GM19468 (cell line): ENCODE results near the gene PSMD1.
"Not testable (repeated sequence)": the region's sequence is repeated elsewhere in the genome, so short reads cannot be mapped to it uniquely, and the experiment has no call there.

Source experiments
- ATAC-seq: cut with Tn5 transposase; IDR thresholded peaks from one replicate; pipeline ENCODE4 v1.9.1; 2021; ENCODE audit warnings: mild to moderate bottlenecking, moderate library complexity, moderate number of reproducible peaks; ENCODE audit not compliant: unreplicated experiment; ENCODE audit errors: extremely low read depth

PSMD1 gene

DNA sequence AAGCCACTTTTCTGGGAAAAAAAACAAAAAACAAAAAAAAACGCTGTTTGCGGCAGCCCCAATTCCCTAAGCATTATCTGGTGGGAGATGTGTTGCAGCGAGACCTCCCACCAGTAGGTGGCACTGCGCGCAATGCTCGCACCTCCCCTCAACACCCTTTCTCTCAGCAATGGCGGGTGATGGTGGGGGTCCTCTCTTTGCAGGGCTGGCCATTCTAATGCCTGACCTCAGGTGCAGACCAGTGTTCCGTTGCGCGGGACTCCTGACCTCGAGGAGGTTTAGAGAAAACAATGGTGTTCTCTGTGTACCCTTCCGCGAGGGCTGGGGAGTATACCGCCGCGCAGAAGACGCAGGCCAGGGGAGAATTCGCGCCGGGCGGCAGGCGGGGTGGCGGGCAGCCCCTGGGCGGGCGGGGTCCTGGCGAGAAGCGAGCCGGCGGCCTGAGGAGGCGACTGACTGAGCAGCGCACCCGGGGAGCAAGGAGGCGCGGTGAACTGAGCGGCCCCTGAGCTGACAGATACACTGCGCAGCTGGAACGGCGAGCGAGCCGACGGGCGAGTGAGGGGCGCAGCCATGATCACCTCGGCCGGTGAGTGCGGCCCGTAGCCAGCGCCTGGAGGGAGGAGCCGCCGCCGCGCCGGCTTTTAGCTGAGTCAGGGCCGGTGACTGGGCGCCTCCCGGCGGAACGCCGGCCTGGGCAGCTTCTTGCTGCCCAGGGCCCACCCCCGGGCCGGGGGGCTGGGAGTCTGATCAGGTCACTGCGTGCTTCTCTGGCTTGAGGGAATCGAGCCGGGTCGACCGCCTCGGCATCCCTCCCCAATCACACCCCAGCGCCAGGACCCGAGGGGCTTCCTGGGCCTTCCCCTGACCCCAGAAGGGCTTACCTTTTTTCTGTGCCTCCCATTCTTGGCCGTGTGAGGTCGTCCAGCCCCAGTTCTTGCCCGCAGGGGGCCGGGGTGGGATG, at the start of gene PSMD1:
PSMD1 (plus strand) TSS at position 415 of the 964 bp plus-strand sequence; CDS start at position 574, 159 bp downstream.
- peak; percentile 49 for ATAC-seq

DNA sequence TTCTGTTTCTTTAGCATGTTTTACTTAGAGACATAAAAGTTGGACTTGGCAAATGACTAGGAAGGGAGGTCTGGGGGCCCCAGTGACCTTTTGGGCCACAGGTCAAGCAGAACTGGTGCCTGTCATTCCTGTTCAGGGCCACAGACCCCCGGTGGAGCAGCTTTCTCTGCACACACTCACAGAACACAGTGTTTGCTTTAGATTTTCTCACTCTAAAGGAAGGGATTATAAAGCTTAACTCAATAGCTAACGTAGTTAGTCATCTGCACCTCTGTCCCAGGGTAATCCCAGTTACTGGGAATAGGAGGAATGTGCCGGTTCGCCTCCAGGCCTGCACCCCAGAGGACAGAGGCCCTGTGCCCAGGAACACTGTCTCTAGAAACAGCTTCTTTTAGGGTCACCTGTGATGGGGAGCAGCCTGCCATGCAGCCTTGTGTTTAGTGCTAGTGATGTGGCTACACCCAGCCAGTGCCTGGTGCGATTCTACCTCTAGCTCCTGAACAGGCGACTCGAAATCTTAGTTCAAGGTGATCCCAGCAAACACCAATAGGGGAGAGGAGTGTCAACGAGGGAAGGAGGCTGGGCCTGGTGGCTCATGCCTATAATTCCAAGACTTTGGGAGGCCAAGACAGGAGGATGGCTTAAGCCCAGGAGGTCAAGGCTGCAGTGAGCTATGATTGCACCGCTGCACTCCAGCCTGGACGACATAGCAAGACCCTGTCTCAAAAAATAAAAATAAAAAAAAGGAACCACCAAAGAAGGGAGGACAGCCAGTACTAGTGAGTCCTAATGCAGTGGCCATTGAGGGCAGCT, 49.2 kb upstream of the PSMD1 start:
- no peak for ATAC-seq

DNA sequence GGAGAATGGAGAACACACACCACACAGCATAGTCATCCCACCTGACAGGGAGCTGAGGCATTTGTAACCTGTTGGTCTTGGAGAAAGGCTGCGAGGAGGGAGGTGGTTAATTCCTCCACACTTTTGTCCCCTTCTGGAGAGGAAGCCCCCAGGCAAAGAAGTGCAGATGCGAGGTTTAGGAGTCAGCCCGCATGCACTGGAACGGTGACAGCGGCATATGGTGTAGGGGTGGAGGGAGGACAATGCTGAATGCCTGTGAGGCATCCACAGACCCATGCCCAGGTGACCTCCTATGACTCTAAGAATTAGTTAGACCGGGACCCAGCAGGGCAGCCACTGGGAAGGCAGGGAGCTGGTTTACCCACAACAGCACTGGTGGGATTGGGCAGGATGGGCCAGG, 48.5 kb upstream of the PSMD1 start:
- no peak for ATAC-seq

DNA sequence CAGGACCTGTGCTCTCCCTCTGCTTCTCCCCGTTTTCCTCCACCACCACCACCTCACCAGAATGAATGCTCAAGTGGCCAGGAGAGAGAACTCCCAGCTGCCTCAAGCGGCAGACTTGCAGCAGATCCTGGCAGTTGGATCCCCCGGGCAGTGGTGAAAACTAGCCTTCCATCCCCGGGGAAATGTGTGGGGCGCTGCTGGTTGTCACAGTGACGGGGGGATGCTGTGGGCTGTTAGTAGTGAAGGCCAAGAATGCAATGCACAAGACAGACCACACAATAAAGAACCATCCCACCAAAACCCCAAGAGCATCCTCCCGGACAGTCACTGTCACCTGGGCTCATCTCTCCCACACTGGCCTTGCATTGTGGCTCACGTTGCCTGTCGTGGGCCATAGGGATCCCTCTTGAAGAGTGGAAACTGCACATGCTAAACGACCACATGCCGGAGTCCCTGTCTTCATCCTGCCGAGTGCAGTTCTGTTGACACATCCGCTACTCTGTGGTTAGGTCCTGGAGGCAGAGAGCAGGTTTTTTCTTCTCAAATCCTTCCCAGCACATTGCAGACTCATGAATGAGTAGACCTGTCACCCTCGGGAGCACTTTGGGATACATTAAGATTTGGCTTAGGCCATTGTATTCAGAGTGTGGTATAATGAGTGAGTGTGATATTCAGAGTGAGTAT, 47.3 kb upstream of the PSMD1 start:
- no peak for ATAC-seq

DNA sequence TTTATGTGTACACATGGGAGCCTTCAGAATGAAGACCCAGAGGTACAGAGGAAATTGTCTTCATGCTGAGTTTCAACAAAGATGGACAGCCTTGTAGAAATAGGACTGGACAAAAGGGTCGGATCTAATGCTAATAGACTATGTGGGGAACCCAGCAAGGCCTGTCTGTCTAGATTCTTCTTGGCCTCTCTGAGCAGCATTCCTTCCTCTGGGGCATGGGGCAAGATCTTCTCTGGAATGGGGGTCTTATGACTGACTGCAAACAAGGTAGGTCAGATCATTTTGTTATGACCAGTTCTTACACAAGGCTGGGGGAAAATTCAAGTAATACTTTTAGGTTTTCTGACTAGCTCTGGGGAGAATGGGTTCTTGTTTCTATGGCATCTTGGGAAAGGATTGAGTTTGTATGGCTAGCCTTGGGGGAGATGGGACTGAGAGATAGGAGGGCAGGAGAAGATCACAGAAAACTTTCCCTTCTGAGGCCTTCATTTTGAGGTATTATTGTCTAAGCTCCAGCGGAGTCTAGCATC, 46.4 kb upstream of the PSMD1 start:
- no peak for ATAC-seq

DNA sequence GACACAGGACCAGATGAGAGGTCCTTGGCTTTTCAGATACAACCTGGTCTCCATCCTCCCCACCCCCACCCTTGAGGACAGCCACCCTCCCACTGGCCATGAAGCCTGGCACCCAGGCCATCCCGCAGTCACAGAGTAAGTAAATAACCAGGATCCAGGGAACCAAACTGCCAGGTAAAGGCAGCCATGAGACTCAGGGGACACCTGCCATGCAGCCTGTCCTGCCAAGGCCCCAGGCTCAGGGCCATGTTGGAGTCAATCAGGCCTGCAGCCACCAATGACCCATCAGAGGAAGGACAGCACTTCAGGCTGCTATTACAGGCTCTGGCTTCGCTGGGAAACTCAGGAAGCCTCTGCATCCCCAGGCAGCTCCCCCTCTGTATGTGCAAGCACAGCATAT, 45.1 kb upstream of the PSMD1 start:
- ATAC-seq, result no peak

DNA sequence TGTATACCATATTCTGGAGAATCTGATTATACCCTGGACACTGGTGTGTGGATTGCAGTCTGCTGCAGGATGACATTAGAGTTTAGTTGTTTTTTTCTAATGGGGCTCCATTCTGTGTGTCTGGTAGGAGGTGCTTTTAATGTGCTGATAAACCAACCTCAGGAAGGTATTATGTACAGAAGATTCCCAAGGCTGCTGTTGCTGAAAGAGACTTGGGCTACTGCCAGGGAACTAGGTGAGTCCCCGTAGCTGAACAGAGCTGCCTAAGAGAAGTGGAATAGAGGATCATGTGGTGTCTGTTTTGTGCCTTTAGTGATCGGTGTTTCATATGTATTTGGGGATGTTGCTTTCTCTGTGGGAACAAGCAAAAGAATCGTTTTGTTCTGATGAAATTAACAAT, 44.2 kb upstream of the PSMD1 start:
- ATAC-seq, result no peak

DNA sequence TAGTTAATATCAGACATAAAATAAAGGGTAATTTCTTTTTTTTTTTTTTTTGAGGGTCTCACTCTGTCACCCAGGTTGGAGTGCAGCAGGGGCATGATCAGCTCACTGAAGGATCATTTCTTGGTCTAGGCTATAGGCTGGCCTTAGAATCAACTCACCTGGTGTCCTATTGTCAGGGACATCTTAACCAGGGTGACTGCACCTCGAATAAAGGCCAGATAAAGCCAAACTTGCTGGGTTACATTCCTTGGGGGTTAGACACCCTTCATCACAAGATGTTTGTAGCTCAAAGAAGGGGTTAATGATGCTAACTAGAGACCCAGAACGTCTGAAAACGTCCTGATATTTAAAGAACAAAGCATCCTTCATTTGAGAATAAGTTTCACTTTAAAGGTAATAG, 42.8 kb upstream of the PSMD1 start:
- no peak for ATAC-seq

DNA sequence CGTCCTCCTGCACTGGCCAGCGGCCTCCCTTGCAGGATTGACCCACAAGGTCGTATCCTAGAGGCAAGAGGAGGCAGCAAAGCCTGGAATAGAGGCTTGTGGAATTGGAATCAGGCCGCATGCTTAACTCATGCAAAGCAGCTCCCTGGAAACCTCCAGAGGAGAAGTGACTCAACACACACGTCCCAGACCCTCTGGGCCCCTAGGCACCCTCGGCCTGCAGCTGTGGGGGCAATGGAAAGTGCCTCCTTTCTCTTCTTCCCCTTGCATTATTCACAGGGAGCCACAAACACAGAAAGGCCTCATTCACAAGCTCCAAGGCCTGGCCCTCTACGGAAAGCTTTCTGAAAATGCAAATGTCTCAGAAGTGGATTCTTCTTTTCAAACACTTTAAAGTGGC, 41.2 kb upstream of the PSMD1 start:
- ATAC-seq, result no peak

DNA sequence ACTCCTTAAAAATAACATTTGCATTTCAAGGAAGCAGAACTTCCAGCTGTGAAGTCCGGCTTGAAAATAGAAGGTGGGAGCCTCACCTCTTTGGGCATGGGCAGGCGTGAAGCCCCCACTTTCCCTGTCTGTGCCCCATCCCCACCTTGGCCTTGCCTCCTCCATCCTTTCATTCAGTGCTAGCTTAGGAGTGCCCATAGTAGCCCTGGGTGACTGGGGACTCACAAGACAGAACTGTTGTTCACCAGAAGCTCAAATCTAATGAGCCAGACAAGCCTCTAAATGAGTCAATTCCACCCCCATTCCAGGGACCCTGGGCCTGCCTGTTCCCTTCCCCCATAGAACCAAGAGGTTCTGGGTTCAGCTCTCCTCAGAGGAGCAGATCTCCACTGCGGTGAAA, 40.7 kb upstream of the PSMD1 start:
- ATAC-seq, result no peak

DNA sequence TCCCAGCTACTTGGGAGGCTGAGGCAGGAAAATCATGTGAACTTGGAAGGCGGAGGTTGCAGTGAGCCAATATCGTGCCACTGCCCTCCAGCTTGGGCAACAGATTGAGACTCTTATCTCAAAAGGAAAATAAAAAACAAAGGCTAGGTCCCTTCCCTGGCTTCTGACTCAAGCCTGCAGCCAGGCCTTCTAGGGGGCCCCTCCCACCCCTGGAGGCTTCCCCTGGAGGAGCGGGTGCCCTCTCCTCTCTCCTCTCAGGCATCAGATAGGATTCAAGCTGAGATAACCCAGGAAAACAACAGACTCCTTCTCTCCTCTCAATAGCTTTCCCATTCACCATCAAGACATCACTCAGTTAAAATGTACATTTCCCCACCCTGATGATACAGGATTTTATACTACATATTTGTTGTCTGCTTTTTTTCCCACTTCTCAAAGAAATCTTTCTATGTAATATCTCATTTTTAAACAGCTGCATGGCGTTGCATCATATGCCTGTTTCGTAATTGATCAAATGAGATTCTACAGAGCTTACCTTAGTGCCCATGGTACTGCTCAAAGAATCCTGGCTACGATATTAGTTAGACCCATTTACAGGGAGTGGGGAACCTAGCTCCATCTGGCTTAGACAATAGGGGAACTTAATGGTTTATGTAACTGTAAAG, 40.0 kb upstream of the PSMD1 start:
- ATAC-seq, result no peak

DNA sequence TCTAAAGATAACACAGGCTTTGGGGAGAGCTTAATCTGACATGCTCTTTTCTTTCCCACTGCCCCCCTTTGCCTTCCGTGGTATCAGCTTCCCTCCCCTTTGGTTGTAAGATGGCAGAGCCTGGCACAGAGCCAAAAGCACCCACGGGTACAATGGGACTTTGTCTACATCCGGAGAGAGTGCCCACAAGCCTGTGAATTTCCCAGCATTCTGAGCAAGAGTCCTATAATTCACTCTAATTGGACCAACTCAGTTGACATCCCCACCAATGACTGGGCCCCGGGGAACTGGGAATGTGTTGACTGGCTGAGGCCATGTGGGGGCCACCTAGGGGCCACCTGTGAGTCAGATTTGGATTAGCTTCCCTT, 39.5 kb upstream of the PSMD1 start:
- no peak for ATAC-seq

DNA sequence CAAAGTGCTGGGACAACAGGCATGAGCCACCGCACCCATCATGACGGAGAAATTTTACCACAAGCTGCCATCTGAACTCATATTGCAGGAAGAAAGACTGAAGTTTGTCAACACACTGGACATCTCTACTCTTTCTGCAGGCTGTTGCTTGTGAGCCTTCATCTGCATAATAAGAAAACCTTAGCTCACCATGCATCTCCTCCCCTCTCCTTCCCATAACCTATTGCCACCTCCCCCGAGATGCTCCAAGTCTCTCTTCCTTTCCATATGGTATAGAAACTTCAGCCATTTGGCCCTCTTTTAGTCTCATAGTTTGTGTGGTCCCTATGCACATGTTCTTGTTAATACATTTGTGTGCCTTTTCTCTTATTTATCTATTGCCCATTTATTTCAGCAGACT, 38.5 kb upstream of the PSMD1 start:
- ATAC-seq, result no peak

DNA sequence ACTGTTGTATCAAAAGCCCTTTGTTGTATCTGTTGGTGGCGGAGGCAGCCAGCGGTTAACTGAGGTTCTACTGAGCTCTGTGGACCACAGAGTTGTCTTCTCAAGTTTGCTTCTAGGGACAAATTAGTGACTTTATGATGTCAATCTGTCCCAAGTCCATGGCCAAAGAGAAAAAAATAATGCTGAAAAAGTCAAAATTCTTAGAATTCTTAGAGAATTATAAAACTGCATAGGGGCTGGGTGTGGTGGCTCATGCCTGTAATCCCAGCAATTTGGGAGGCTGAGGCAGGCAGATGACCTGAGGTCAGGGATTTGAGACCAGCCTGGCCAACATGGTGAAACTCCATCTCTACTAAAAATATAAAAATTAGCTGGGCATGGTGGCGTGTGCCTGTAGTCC, 31.6 kb upstream of the PSMD1 start:
- not testable (repeated sequence) for ATAC-seq

DNA sequence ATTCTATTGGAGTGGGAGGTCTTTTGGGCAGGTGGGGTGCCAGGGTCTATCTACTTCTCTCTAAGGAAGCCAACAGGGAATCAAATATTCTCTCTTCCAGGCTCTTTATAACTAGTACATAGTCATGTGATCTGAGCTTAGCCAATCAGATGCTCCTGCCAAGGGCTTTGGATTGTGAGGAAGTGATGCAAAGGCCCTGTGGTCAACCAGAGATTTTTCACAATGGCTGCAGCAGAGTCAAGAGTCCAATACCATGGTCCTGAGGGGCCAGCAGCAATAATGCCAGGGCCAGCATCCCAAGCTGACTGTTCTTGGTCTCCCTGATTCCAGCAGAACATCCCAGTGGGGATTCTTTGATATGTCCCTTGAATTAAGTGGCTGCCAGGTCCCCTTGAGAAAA, 27.8 kb upstream of the PSMD1 start:
- ATAC-seq, result no peak

DNA sequence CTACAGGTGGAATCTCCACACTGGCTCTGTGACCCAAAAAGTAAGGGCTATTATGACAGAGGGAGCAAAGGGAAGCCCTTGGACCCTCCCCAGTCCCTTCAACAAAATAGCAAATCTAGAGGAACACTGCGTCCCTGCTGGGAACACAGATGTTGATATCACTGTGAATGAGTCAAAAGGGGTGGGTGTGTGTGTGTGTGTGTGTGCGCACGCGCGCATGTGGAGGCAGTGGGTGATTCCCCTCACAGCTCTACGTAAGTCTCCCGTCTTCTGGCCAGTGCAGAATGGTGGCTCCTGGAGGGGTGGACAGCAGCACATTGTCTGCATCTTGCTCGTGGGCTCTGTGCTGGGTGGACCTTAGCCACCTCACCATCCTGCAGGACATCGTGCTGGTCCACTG, 27.1 kb upstream of the PSMD1 start:
- ATAC-seq, result no peak

DNA sequence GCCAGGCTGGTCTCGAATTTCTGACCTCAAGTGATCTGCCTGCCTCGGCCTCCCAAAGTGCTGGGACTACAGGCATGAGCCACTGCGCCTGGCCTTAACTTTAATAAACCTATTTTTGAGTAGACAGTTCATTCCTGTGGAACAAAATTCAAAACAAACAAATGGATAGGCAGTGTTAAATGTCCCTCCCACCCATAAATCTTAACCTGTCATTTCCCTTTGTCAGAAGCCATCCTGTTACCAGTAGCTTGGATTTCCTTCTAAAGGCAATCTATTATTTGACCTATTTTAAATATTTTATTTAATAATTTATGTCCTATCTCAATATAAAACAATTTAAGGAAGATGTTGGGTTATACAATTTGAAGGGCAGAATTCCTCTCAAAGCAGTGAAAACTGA, 25.9 kb upstream of the PSMD1 start:
- ATAC-seq, result no peak

DNA sequence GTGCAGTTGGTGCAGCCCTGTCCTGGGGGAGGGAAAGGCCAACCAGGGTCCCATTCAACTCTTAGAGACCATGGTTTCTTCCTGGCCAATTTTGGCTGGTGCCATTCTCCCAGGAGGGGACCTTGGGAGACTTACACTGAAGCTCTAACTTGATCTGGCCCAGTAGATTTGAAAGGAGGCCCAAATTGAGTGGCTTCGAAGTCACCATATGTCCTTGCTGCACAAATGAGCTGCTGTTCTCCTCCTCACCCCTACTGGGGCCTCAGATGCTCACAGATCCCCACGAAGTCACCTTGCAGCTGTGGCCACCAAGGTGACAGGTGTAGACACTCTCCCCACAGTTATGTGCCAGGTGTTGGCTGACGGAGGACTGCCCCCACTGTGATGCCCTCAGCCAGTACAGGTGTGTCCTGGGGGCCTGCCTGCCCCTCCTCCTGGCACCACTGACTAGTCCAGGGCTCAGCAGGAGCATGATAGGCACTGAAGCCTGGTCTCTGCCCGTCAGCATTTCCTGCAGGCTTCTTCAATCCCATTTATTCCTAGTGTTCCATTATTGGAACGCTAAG, 24.0 kb upstream of the PSMD1 start:
- ATAC-seq, result no peak
